GM12801 (cell line): ENCODE data around the gene TCP11.

Experiments
- TF ChIP-seq, protein P1 (sequence below): IDR thresholded peaks from one replicate; pipeline ENCODE4 v1.5.1; 2011; ENCODE audit warnings: control low read depth; ENCODE audit not compliant: insufficient read length; ENCODE audit errors: extremely low read depth

Gene TCP11

DNA sequence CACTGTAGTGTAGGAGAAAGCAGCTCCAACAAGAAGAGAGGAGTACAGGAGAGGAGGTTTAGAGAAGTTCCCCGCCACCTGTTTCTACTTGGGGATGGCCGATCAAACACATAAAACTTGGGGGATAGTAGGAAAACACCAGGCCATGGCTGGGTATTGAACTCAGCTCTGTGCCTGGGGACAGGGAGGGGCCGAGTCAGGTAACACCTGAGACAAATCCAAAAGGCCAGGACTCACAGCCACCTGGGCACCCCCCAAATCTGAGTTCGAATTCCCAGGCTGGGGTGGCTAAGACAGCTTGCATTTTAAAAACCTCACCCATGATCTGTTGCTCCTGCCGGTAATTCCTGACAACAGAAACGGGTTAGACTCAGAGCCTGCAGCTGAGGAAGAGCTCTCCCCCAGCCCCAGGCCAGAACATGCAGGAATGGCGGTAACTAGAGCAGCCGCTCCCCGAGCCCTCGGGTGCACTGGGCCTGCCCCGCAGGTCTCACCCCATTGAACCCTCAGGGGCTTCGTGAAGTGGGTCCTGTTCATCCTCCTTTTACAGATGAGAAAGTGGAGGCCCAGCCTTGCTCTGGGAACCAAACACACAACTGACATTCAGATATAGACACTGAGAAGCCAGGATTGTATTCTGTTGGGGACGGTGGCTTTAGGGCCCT, 61.0 kb downstream of the TCP11 start:
- TF ChIP-seq, protein P1, sequence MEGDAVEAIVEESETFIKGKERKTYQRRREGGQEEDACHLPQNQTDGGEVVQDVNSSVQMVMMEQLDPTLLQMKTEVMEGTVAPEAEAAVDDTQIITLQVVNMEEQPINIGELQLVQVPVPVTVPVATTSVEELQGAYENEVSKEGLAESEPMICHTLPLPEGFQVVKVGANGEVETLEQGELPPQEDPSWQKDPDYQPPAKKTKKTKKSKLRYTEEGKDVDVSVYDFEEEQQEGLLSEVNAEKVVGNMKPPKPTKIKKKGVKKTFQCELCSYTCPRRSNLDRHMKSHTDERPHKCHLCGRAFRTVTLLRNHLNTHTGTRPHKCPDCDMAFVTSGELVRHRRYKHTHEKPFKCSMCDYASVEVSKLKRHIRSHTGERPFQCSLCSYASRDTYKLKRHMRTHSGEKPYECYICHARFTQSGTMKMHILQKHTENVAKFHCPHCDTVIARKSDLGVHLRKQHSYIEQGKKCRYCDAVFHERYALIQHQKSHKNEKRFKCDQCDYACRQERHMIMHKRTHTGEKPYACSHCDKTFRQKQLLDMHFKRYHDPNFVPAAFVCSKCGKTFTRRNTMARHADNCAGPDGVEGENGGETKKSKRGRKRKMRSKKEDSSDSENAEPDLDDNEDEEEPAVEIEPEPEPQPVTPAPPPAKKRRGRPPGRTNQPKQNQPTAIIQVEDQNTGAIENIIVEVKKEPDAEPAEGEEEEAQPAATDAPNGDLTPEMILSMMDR = no peak

DNA sequence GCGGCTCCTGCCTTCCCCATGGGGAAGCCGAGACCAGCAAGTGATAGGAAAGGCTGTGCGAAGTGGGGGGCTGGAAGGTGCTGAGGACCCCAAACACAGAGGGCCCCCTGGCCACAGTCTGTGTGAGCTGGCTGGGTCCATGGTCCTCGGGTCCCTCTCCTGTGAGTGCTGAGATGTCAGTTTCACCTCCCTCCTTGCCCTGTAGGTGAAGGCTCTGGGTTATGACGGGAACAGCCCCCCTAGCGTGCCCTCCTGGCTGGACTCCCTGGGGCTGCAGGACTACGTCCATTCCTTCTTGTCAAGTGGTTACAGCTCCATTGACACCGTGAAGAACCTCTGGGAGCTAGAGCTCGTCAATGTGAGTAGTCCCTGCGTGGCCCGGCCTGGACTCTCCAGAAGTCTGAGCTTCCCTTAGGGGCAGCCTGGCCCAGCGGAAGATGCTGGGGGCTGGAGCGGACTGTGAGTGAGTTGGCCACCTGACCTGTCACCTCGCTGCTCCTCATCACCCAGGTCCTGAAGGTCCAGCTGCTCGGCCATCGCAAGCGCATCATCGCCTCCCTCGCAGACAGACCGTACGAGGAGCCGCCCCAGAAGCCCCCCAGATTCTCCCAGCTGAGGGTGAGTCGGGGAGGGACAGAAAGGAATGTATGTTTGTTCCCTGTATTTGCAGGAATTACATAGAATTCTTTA, 61.7 kb downstream of the TCP11 start:
- TF ChIP-seq, protein P1 = no peak

DNA sequence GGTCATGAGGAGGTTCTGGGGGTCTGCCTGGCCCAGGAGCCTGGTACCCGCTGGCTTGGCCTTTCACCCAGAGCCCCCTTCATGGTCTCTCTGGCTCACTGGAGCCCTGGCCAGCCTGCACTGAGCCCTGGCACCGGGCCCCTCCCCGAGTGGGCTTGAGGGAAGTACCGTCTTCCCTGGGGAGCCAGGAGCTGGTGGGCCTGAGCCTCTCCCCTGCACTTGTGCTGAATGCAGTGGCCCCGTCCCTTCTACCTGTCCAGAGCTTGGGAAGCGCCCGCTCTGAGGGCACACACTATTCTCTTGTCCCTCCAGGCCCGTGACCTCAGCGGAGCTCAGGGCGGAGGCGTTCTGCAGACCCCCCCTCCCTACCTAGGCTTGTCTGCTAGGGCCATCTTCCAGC, 62.2 kb downstream of the TCP11 start:
- TF ChIP-seq, protein P1 = no peak

DNA sequence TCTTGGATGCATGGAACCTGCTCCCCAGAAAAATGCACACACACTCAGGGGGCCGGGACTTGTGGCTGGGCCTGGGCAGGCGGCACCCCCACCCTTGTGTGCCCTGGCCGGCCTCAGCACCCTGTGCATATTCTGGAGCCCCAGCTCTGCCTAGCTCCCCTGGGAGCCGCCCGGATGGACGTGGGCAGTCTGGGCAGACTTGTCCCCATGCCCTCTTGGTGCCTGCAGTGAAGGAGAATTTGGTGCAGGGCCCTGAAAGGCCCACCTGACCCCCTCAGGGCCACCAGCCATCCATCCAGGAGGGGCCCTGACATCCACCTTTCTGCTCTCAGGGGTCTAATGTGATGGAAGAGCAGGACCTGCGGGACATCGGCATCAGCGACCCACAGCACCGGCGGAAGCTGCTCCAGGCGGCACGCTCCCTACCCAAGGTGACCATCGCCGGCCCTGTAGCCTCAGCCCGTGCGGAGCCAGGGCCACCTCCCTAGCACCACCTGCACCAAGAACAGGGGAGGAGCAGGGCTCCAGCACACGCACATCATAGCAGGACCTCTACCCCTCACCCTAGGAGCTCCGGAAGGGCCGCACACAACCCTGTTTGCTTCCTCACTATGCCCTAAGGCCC, 62.8 kb downstream of the TCP11 start:
- TF ChIP-seq, protein P1 = no peak

DNA sequence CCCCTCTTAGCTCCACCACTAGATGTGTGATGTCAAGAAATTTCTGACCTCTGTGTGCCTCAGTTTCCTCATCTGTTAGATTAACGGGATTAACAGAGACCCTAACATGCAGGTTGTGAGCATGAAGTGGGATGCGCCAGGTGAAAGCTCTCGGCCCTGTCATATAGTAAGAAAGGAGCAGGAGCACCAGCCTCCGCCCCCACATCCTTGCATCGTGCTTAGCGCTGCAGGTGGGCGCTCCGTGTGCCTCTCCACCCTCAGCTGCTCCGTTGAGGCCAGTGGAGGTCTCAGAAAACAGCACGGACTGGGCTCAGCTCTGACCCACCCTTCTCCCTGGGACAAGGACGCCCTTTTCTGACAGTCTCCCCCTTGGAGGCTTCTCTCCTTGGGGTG, 63.4 kb downstream of the TCP11 start:
- TF ChIP-seq, protein P1 = no peak

DNA sequence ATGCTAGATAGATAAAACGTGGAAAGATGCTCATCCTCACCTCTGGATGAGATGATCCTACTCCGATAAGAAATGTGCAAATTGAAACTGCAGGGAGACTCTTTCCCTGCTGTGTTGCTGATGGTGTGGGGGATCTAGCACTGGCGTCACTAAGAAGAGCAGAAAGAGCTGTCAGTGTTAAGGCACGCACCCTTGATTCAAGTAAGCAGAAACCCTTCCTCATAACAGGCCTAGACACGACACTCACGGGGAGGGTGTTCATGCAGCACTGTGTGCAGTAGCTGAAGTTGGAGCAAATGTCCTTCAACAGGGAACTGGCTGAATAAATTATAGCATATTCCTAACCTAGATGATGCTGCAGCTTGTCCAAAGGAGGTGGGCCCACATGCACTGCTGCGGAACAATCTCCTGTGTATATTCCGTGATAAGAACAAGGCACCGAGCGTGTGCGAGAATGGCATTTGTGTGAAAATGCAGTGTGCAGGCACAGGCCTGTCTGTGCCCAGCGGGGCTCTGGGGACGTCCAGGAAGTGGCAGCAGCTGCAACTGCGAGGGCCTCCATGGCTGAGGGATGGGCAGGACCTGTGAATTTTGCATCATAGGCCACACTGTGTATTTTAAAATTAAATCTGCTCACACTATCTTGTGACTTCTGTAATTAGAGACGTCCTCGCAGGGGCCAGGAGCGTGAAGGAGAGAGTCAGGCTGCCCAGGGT, 64.0 kb downstream of the TCP11 start:
- TF ChIP-seq, protein P1 = no peak

DNA sequence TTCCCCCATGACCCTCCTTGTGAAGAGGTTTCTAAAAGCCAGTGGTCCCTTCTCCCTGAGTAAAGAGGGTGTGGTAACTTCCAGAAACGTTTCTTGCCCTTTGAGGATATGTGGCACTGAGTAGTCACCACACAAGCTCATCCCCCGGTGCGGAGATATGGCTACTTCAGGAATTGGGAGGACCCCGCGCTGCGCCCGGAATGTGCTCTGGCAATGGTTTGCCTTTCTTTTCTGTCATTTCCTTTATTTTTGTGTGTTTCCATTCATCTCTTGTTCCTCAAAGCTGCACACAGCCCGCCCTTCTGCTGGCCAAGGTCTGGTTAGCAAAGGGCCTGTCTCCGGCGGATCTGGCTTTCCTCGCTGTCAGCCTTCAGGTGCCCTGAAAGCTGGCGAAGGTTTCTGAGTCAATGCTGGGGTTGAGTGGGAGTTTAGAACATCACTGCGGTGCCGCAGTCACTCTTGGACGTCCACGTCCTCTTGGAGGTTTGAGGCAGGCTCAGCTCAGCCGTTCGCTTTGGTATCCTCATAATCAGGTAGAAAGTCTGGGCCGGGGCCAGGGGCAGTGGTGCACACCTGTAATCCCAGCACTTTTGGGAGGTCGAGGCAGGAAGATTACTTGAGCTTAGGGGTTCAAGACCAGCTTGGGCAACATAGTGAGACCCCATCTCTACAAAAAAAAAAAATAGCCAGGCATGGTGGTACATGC, 67.2 kb downstream of the TCP11 start:
- TF ChIP-seq, protein P1 = no peak
